Colonic mucosa (tissue), 4 donors: ENCODE measurements around the gene CS. TPM values are rescaled to one million over a fixed set of nuclear protein-coding genes. Genes with fewer than 3 reads are reported as not detected.

ENCODE experiments used
- DNase-seq: peaks from one replicate; pipeline ENCODE4 v3.0.0-alpha.2; 2020
- H3K27ac ChIP-seq: fragments of 200-600 bp; one replicate; pipeline ENCODE4 v1.8.0; 2021
- H3K27me3 ChIP-seq: fragments of 200-600 bp; one replicate; pipeline ENCODE4 v1.8.0; 2021
- H3K36me3 ChIP-seq: fragments of 200-600 bp; one replicate; pipeline ENCODE4 v1.8.0; 2021
- H3K4me1 ChIP-seq: fragments of 200-600 bp; one replicate; pipeline ENCODE4 v1.8.0; 2021; ENCODE audit warnings: mild to moderate bottlenecking
- H3K4me3 ChIP-seq: fragments of 200-600 bp; one replicate; pipeline ENCODE4 v1.8.0; 2021
- H3K9ac ChIP-seq, 2 donors: one replicate each; pipeline ENCODE4 v1.7.0; 2013; ENCODE audit warnings: control low read depth in 2 of 2, low read depth in 2 of 2, low read length in 2 of 2
- H3K9me3 ChIP-seq: fragments of 200-600 bp; one replicate; pipeline ENCODE4 v1.8.0; 2021
- CTCF ChIP-seq: fragments of 200-600 bp; IDR thresholded peaks from one replicate; pipeline ENCODE4 v1.8.0; 2022; ENCODE audit warnings: antibody characterized with exemption, mild to moderate bottlenecking
- intact Hi-C: fragments of 100-400 bp; cut with DNase I; formaldehyde crosslinking; loops from one replicate; pipeline ENCODE4 v1.14.1; 2022
- total RNA-seq, 2 donors: library from RNA; stranded (reverse); fragmentation: NEBNext Ultra II Directional in 1 of 2; extraction: Animal tissue kit (Norgen Biotek cat#: 25700) in 1 of 2; gene quantifications; one replicate each; pipeline ENCODE4 v1.2.1, GENCODE V29; 2021
- donor health status: healthy.
- donor health status: DM: no; HTN: no; CAD: no.
- donor health status: DM: no; HTN: no; CAD: no.

CS gene
- total RNA-seq, 2 donors from 2014 or later, result 367 to 437 TPM

GRCh38 chr12:56315249-56315621 is 15.1 kb upstream of the CS start:
- intact Hi-C loops, result no loop called here

DNA sequence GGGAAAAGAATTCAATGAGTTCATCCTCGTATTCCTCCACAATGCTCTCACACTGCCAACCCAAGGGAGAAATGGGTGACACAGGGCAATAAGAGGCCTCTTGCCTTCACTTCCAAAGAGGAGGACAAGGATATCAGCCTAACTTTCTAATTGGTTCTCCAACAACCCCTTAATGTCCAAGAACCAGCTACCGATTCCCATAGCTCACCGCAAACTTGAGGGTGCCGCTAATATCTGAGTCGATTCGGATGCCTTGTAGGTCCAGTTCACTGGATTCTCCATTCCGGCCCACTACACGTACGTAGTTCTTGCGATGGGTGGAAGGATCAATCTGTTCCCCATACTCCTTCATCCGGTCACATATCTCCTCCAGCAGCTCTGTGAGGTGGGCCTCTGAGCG is 10.9 kb upstream of the CS start:
- no peaks in the 10 kb centered on the region for H3K9me3 ChIP-seq
- no peaks in the 10 kb centered on the region for H3K27me3 ChIP-seq
- H3K9ac ChIP-seq, result no peak overlapping the region
- no peak for DNase-seq
- no peak for TF ChIP-seq CTCF
- peaks cover 8% of the 10 kb centered on the region for H3K36me3 ChIP-seq
- intact Hi-C loops, result no loop called here
- H3K4me3 ChIP-seq, result no peak overlapping the region
- peaks cover 7% of the 10 kb centered on the region for H3K4me1 ChIP-seq
- no peak overlapping the region for H3K27ac ChIP-seq

More at GRCh38 chr12:56315249-56315621, 15.1 kb upstream of the CS start:
- Histone ChIP-seq H3K27ac (peak overlapping the region; percentile 88), H3K9ac (peak overlapping the region; percentile 91 to 100), H3K9me3 (no peaks in the 10 kb centered on the region), H3K27me3 (no peaks in the 10 kb centered on the region), H3K36me3 (peaks cover 8% of the 10 kb centered on the region), H3K4me3 (peak overlapping the region; percentile 88), H3K4me1 (peaks cover 14% of the 10 kb centered on the region)
- TF ChIP-seq CTCF, result no peak
- DNase-seq, result peak; percentile 31

DNA sequence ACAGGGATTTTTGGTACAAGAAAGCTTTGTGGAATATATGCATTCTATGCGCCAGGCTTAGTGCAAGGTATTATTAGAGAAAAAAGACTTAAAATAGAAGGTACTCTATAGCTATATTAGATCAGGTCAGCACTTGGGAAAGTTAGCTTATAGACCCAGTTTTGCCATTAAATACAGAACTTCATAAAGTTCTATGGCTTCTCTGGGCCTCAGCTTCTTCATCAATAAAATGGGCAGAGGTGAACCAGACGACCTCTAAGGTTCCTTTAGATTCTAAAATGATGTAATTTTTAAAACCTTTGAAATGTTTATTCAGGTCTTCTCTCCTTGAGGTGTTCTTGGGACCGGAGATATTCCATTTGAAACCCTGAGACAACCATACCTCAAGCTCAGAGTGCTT is 8.6 kb upstream of the CS start:
- no peak for DNase-seq
- Histone ChIP-seq H3K36me3 (peaks cover 8% of the 10 kb centered on the region), H3K9ac (no peak overlapping the region), H3K4me1 (no peaks in the 10 kb centered on the region), H3K27ac (no peak overlapping the region), H3K9me3 (no peaks in the 10 kb centered on the region), H3K4me3 (no peak overlapping the region), H3K27me3 (no peaks in the 10 kb centered on the region)
- intact Hi-C loops, result no loop called here
- no peak for TF ChIP-seq CTCF

- Histone ChIP-seq H3K27me3 (no peaks in the 10 kb centered on the region), H3K27ac (no peak overlapping the region), H3K9ac (no peak overlapping the region), H3K9me3 (no peaks in the 10 kb centered on the region), H3K4me1 (no peaks in the 10 kb centered on the region), H3K36me3 (peaks cover 8% of the 10 kb centered on the region), H3K4me3 (no peak overlapping the region)
- intact Hi-C loops, result no loop called here
- no peak for TF ChIP-seq CTCF
- DNase-seq, result no peak
These were observed 7.3 kb upstream of the CS start for GRCh38 chr12:56307221-56307965.

DNA sequence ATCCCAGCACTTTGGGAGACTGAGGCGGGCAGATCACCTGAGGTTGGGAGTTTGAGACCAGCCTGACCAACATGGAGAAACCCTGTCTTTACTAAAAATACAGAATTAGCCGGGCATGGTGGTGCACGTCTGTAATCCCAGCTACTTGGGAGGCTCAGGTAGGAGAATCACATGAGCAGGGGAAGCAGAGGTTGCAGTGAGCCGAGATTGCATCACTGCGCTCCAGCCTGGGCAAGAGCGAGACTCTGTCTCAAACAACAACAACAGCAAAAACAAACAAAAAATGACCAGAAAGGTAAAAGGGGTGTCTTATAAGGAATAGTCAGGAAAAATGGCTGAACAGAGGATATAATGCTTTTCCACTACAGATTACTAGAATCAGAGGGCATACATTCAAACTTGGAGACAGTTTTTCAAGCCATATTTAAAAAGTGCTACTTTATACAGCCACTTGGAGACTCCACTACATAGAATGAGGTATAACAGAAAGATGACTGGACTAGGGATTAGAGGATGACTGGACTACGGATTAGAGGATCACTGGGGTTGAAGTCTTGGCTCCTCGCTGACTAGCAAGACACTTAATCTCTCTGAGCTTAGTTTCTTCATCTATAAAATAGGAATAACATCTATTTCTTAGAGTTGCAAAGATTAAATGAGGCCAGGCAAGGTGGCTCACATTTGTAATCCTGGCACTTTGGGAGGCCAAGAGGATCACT is 4.9 kb upstream of the CS start:
- TF ChIP-seq CTCF, result no peak
- no peak for DNase-seq
- H3K9ac ChIP-seq, result no peak overlapping the region
- intact Hi-C loops, result no loop called here
- no peaks in the 10 kb centered on the region for H3K36me3 ChIP-seq
- H3K27me3 ChIP-seq, result no peaks in the 10 kb centered on the region
- H3K4me1 ChIP-seq, result peaks cover 2% of the 10 kb centered on the region
- no peaks in the 10 kb centered on the region for H3K9me3 ChIP-seq
- no peak overlapping the region for H3K4me3 ChIP-seq
- no peak overlapping the region for H3K27ac ChIP-seq
